Endothelial cell of coronary artery (primary cell): ENCODE measurements around the gene CFAP20DC. TPM values are rescaled to one million over a fixed set of nuclear protein-coding genes. Genes with fewer than 3 reads are reported as not detected.

Source experiments
- total RNA-seq: library from RNA; depleted of rRNA; stranded (reverse); fragments of >200 nt; gene quantifications from 2 replicates; pipeline ENCODE4 v1.2.3, GENCODE V29; 2014

The CFAP20DC gene
- total RNA-seq: 0.90 and 1.0 TPM in 2 replicates

GRCh38 chr3:59049671-59050331, at the start of gene CFAP20DC:
Gene CFAP20DC (minus strand): TSS chr3:59050025. CDS start chr3:59049631, 394 bp downstream.

